Jurkat, Clone E6-1 (cell line): Measurements from ENCODE around the gene USP12.

Experiments
- DNase-seq: peaks from one replicate; pipeline ENCODE4 v3.0.0-alpha.2; 2011; ENCODE audit warnings: low read depth, low spot score
- H3K4me3 ChIP-seq: 2 replicates; pipeline ENCODE4 v1.5.1; 2011; ENCODE audit warnings: mild to moderate bottlenecking, low read length, control low read depth, moderate library complexity

USP12 gene

GRCh38 chr13:27053210-27053884 lies 118.3 kb downstream of the USP12 start:
- no peak for DNase-seq
- no peak overlapping the region for H3K4me3 ChIP-seq

DNA sequence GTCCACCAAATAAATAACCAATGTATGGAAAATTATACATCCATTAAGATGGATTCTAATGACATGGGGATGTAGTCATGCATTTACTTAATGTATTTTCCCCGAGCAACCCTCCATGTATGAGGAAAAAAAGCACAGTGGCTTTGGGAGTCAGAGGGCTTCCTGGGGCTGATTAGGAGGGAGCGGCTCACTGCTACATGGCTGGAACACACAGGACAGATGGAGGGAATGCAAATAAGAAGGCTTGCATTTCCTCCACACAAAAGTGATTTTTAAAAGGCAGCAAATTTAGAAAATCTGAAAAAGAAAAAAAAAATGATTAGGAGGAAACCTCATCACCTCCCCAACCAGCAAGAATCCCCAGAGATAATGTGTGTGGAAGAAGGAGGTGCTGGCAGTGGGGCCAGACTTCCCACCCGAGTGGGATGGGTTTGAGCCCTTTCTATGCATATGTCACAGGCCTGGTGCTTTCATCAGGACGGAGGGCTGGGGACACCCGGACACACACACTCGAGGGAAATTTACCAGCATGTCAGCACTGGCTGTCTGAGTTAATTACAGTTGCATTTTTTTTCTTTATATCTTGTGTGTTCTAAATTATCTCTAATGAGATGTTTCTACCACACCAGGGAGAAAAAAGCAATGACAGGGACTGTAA lies 118.9 kb downstream of the USP12 start:
- DNase-seq, result no peak
- no peak overlapping the region for H3K4me3 ChIP-seq

DNA sequence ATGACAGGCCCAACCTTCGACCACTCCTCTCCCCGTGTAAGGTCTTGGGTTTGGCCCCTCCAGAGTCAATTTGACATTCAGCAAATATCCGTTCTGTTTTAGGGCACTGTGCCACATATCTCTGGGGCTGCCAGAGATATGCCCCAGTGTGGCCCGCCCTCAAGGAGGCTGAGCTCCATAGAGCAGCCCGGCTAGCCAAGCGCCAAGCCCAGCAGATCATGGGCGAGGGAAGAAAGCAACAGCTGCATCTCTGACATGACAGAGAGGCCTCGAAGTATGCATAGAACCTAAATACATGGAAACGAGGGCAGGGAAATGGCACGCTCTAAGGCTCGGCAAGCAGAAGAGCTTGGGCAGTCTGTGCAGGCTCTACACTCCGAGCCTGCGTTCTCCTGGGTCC lies 124.5 kb downstream of the USP12 start:
- no peak for DNase-seq
- H3K4me3 ChIP-seq, result no peak overlapping the region

DNA sequence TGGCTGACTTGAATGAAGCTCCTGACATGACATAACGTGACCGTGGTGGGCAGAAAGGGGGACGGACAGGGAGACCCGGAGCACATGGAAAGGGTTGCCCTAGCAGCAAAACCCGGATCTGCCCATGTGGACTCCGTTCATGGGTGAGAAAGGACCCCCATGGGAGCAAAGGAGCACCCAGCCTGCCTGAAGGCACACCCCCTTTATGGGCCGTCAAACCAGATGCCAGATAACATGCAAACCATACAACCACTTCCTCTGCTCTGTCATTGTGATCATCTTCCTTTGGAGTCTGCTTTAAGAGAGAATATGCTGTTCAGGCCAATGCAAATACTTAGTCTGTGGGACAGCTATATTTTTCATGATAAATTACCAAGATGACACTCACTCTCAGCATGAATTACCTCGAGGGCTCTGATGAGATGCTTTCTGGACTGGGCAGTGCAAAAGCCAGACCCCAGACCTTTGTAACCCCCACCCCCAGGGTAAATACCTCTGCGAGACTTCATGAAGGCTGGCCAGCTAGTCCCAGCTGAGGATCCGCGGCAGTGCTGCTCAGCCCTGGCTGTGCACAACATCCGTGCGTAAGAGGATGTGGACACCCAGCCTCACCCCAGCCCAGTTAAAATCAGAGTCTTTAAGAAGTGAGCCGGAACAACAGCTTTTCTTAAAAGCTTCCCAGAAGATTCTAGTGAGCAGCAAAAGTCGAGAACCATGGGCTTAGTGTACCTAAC lies 126.6 kb downstream of the USP12 start:
- DNase-seq, result peak; percentile 70
- no peak overlapping the region for H3K4me3 ChIP-seq

- DNase-seq, result no peak
These were observed 128.6 kb downstream of the USP12 start for GRCh38 chr13:27043013-27043412.

DNA sequence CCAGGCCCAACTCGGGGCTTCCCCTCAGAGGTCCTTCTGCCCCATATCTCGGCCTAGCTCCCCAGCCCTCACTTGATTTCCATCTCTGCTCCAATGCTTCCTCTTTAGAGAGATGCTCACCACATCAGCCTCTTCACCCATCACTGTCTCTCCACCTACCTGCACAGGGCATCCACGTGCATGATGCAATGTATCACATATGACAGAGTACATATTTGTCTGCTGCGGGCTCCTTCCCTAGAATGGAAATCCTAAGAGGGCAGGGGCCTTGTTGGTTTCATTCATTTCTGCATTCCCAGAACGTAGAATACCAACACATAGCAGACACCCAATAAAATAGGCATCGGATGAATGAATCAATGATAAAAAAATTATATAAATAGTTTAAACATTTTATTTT lies 130.3 kb downstream of the USP12 start:
- DNase-seq, result no peak

More at GRCh38 chr13:27043013-27043412, 128.6 kb downstream of the USP12 start:
- no peak overlapping the region for H3K4me3 ChIP-seq

GRCh38 chr13:27040826-27041108 lies 130.8 kb downstream of the USP12 start:
- no peak overlapping the region for H3K4me3 ChIP-seq
- no peak for DNase-seq

More for the DNA sequence above, 130.3 kb downstream of the USP12 start:
- H3K4me3 ChIP-seq, result no peak overlapping the region

GRCh38 chr13:27039171-27039701 lies 132.4 kb downstream of the USP12 start:
- no peak overlapping the region for H3K4me3 ChIP-seq
- no peak for DNase-seq

GRCh38 chr13:27038323-27038722 lies 133.3 kb downstream of the USP12 start:
- DNase-seq, result no peak
- H3K4me3 ChIP-seq, result no peak overlapping the region

DNA sequence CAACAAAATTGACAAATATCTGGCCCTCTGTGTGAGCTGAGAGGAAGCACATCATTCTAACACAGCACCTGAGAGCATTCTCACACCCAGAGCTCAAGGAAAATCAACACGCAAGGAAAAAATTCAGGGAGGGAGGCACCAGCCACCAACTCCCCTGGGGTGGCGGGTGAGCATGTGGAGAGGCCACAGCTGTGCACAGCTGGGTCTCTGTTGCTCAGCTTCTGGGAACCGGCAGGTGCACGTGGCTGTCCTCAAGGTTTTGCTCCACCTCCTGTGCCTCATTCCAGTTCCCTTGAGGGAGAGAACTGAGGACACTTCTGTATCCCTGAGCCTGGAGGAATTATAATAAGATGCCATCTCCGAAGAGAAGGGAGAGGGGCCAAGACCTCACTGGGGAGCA lies 134.0 kb downstream of the USP12 start:
- no peak overlapping the region for H3K4me3 ChIP-seq
- DNase-seq, result no peak

GRCh38 chr13:27037171-27037570 lies 134.4 kb downstream of the USP12 start:
- DNase-seq, result no peak
- no peak overlapping the region for H3K4me3 ChIP-seq

DNA sequence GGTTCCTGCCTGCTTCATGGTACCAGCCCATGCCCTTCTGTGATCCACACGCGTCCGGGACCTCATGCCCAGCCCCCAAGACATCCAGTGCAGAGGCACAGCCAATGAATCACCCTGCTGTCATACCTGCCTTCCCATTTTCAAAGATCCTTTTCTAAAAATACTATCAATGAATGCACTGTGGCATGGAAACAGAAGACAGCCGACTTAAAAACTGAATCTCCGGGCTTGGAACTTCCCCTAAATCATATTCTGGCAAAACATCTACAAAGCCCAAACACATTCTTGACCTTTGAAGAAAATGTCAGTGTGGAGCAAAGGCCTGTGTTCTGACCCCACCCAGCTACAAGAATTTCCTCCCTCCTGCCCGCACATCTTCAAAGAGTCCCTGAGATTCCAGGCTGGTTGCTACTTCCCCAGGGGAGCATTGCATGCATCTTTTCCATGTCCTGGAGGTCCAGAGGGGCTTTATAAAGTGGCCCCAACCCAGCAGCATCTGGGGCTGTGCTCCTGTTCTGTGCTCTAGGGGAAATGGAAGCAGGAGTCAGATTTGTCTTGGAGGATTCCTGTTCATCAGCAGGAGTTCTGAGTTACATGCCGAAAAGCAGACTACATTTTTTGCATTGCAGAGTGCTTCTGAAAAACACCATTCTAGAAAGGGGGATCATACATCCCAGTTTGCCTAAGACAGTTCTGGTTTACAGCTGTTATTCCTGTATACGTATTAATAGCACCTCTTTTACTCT lies 135.2 kb downstream of the USP12 start:
- no peak overlapping the region for H3K4me3 ChIP-seq
- DNase-seq, result no peak

- no peak for DNase-seq
- H3K4me3 ChIP-seq, result no peak overlapping the region
These were observed 135.7 kb downstream of the USP12 start for GRCh38 chr13:27035892-27036235.

DNA sequence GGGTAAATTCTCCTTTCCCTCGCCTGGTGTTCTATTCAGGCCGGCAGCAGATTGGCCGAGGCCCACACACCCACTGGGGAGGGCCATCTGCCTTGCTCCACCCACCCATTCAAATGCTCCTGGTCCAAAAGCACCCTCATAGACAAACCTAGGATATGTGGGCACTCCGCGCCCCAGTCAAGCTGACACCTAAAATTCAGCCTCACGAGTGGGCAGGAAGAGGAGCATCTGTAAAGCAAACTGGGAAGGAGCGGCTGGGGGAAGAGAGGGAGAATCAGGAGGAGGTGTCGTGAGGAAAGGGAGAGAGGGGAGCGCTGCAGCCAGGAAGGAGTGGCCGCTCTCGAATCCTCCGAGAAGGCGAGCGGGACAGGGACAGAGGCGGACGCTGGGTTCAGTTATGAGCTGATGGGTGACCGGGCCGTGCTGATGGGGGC lies 136.9 kb downstream of the USP12 start:
- no peak overlapping the region for H3K4me3 ChIP-seq
- DNase-seq, result no peak

- H3K4me3 ChIP-seq, result no peak overlapping the region
- no peak for DNase-seq
These were observed 142.7 kb downstream of the USP12 start for GRCh38 chr13:27028683-27029480.

DNA sequence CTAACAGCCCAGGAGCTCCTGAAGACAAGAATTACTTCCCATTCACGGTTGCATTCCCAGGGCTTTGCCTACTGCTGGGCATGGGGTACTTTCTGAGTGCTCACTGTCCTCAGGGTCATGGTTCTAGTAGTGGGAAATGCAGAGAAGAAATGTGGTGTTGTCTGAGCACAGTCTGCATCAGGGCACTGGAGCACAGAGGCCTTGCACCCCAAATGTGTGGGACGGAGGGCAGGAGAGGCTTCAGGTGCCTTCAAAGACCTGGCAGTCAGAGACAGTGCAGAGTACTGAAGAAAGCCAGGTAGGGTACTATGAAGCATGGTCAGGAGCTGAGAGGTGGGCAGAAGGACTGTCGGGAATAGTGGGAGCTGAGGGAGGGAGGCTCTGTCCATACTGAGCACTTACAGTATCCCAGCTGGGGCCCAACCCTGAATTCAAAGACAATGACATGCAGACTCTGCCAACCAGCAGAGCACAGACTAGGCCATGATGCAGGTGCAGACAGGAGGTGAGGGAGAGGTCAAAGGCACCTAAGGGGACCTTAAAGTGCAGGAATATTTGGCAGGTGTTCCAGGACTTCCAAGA lies 144.4 kb downstream of the USP12 start:
- no peak overlapping the region for H3K4me3 ChIP-seq
- no peak for DNase-seq

GRCh38 chr13:27026396-27026795 lies 145.2 kb downstream of the USP12 start:
- DNase-seq, result no peak

DNA sequence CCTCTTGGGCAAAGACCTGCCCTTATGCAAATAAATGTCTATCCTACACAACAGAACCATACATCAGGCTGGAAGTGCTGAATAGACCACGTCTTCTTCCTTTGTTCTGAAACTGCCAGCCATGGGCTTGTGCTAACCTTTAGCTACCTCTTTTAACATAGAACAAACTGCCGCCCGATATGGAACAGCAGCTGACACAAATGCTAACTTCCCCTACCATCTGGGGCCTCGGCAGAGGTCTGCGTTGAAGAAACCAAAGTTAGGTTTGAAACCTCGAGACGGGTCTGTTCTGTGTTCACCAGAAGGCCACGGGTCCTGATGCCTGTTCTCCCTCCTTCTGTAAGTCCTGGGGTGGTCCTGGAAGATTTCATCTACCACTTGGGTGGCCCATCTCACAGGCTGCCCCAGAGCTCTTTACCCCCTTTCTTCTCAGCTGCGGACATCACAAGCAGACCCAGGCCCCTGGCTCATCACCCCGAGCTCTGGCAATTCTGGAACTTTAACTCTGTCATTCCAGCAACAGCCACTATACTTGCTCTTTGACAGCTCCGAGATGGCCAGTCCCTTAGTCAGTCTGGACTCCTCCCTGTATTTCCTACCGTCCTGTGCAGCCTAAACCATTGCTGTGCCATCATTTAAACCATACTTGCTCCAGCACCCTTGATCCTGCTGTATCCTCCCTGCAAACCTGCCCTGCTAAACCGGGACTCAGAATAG lies 146.7 kb downstream of the USP12 start:
- no peak for DNase-seq
- no peak overlapping the region for H3K4me3 ChIP-seq

More at GRCh38 chr13:27026396-27026795, 145.2 kb downstream of the USP12 start:
- no peak overlapping the region for H3K4me3 ChIP-seq
